PFSK-1 (cell line): ENCODE data around the gene NPIPB6.

Experiments used
- FOXP2 ChIP-seq: optimal IDR thresholded peaks from 2 replicates; pipeline ENCODE3; 2011; ENCODE audit warnings: borderline replicate concordance, control low read depth, inconsistent platforms; ENCODE audit not compliant: insufficient read depth; ENCODE audit errors: extremely low read length, extremely low read depth
- POLR2AphosphoS5 ChIP-seq: IDR thresholded peaks from 2 replicates; pipeline ENCODE4 v1.6.1; 2012; ENCODE audit warnings: low read depth, mild to moderate bottlenecking, control low read depth, low read length, moderate library complexity
- SIN3A ChIP-seq: IDR thresholded peaks from 2 replicates; pipeline ENCODE4 v1.6.1; 2012; ENCODE audit warnings: mild to moderate bottlenecking, low read length, moderate library complexity, borderline replicate concordance; ENCODE audit not compliant: insufficient read depth
- TAF1 ChIP-seq: IDR thresholded peaks from 2 replicates; pipeline ENCODE4 v1.6.1; 2012; ENCODE audit warnings: low read length, control low read depth, borderline replicate concordance; ENCODE audit not compliant: insufficient read depth
- TF ChIP-seq, protein P1 (sequence below), 2 experiments: IDR thresholded peaks; 2 replicates each; pipeline versions ENCODE4 v1.6.1 to v1.8.0; 2011 to 2012; ENCODE audit warnings: low read depth in 2 of 2, low read length in 2 of 2, control low read depth in 1 of 2, inconsistent platforms in 1 of 2, mild to moderate bottlenecking in 1 of 2, moderate library complexity in 1 of 2; ENCODE audit not compliant: insufficient read depth in 1 of 2

NPIPB6 gene

DNA sequence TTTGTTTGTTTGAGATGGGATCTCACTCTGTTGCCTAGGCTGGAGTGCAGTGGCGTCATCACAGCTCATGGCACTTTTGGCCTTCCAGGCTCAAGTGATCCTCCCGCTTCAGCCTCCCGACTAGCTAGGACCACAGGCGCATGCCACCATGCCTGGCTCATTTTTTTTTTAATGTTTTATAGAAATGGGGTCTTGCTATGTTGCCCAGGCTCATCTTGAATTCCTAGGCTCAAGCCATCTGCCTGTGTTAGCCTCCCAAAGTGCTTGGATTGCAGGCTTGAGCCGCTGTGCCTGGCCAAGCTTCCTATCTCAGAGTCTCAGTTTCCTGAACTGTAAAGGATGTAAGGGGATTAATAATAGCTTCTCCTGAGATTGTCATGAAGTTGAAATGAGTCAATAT lies 63.0 kb downstream of the NPIPB6 start:
- TF ChIP-seq FOXP2, result no peak
- TF ChIP-seq, protein P1, sequence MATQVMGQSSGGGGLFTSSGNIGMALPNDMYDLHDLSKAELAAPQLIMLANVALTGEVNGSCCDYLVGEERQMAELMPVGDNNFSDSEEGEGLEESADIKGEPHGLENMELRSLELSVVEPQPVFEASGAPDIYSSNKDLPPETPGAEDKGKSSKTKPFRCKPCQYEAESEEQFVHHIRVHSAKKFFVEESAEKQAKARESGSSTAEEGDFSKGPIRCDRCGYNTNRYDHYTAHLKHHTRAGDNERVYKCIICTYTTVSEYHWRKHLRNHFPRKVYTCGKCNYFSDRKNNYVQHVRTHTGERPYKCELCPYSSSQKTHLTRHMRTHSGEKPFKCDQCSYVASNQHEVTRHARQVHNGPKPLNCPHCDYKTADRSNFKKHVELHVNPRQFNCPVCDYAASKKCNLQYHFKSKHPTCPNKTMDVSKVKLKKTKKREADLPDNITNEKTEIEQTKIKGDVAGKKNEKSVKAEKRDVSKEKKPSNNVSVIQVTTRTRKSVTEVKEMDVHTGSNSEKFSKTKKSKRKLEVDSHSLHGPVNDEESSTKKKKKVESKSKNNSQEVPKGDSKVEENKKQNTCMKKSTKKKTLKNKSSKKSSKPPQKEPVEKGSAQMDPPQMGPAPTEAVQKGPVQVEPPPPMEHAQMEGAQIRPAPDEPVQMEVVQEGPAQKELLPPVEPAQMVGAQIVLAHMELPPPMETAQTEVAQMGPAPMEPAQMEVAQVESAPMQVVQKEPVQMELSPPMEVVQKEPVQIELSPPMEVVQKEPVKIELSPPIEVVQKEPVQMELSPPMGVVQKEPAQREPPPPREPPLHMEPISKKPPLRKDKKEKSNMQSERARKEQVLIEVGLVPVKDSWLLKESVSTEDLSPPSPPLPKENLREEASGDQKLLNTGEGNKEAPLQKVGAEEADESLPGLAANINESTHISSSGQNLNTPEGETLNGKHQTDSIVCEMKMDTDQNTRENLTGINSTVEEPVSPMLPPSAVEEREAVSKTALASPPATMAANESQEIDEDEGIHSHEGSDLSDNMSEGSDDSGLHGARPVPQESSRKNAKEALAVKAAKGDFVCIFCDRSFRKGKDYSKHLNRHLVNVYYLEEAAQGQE (IDR thresholded peaks at IDR 0.05; ENCODE audit: insufficient read depth in 1 of 2, low read depth in 2 of 2, low read length in 2 of 2), result no peak
- no peak for TF ChIP-seq POLR2AphosphoS5
- no peak for TF ChIP-seq SIN3A
- TF ChIP-seq TAF1, result no peak

DNA sequence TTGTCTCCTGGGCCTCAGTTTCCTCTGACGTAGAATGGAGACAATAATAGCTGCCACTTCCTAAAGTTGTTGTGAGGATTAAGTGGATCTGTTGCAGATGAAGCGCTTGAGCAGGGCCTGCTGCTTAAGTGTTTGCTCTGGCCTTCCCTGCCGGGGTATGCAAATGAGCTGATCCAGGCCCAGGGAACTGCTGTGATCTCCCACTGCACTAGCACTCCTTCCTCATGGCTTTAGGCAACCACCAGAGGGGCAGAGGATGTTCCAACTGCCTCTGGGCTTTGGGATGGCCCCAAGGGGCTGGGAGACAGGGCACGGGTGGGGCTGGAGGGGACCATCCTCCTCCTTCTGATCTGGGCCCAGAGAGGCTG lies 64.8 kb downstream of the NPIPB6 start:
- TF ChIP-seq TAF1, result no peak
- no peak for TF ChIP-seq SIN3A
- no peak for TF ChIP-seq FOXP2

DNA sequence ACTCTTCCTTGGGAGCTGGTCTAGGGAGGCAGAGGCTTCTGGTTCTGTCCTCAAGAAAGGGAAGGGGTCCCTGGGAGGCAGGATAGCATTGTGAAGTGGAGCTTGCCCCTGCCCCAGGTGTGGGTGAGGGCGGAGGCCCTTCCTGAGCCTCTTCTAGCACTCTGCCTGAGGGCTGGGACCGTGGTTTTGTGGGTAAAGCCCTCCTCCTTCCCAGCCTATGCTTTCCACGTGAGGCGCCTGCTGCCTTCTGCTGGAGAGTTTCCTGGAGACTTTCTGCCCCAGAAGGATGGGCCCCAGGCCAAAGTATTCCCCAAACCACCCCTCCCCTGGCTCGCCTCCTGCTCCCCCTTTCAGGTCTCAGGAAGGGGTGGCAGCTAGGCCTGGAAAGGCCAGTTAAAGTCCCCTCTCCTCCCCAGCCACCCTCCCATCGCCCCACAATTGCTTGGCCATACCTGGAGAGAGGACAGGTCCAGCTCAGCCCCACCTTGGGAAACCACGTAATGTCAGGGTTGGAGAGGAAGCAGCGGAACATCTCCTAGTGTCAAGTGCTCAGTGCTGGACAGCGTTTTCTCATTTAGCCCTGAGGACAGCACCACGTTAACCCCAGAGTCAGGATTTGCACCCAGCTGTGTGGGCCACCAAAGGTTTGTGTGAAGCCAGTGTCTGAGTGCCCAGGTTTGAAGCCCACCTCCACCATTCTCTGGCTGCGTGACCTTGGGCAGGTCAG lies 65.4 kb downstream of the NPIPB6 start:
- TF ChIP-seq, protein P1 (IDR thresholded peaks at IDR 0.05; ENCODE audit: insufficient read depth in 1 of 2, low read depth in 2 of 2, low read length in 2 of 2), result peak; percentile 48 to 85; a peak in 3 of 4 replicates
- TF ChIP-seq SIN3A, result no peak

DNA sequence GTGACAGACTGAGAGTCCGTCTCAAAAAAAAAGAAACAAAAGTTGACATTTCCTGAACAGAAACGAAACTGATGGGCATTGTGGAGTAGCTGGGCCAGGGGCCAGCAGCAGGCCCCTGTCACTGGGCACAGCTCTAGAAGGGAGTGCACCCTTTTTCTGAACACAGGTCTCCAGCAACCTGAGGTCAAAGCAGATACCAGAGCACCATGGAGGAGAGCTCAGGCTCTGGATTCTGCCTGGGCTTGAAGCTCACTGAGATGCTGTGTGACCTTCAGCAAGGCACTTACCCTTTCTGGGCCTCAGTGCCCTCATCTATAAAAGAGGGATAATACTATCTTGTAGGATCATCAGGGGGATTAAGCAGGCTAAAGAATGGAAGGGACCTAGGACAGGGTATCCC lies 66.0 kb downstream of the NPIPB6 start:
- no peak for TF ChIP-seq SIN3A
- TF ChIP-seq, protein P1 (IDR thresholded peaks at IDR 0.05; ENCODE audit: insufficient read depth in 1 of 2, low read depth in 2 of 2, low read length in 2 of 2), result no peak
- TF ChIP-seq TAF1, result no peak
- TF ChIP-seq POLR2AphosphoS5, result no peak
- TF ChIP-seq FOXP2, result no peak

DNA sequence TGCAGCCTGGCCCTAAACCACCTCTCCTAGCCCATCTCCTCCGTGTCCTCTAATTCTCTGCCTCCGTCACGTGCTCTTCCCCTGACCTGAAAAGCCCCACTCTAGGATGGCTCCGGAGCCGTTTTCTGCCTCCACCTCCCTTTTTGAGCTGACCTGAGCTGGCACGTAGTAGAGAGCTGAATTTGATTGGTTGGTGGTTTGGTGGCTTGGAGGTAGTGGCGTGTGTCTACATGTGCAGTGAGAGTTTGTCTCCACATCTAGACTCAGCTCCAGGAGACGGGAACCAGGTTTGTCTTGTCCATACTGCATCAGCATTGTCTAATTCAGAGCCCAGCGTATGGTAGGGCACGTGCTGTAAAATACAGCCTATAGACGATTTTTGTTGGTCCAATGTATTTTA lies 68.0 kb downstream of the NPIPB6 start:
- TF ChIP-seq POLR2AphosphoS5 (no peak), FOXP2 (no peak), TAF1 (no peak), SIN3A (no peak)
- TF ChIP-seq, protein P1 (IDR thresholded peaks at IDR 0.05; ENCODE audit: insufficient read depth in 1 of 2, low read depth in 2 of 2, low read length in 2 of 2), result no peak
